Epithelial cell of esophagus (primary cell): ENCODE results near the gene ZCCHC24.

ENCODE experiments used
- DNase-seq: peaks from one replicate; pipeline ENCODE4 v3.0.0; 2010; ENCODE audit warnings: low read depth
- H3K4me3 ChIP-seq: 2 replicates; pipeline ENCODE4 v1.5.1; 2011; ENCODE audit warnings: mild to moderate bottlenecking, low read length, control low read depth
- TF ChIP-seq, protein P1 (sequence below): IDR thresholded peaks from 2 replicates; pipeline ENCODE4 v1.5.1; 2011; ENCODE audit warnings: low read depth, mild to moderate bottlenecking, low read length, control low read depth, inconsistent platforms; ENCODE audit not compliant: insufficient read depth; ENCODE audit errors: missing control alignments

The ZCCHC24 gene

GRCh38 chr10:79424221-79425073 is 21.0 kb downstream of the ZCCHC24 start:
- no peak for DNase-seq
- TF ChIP-seq, protein P1, sequence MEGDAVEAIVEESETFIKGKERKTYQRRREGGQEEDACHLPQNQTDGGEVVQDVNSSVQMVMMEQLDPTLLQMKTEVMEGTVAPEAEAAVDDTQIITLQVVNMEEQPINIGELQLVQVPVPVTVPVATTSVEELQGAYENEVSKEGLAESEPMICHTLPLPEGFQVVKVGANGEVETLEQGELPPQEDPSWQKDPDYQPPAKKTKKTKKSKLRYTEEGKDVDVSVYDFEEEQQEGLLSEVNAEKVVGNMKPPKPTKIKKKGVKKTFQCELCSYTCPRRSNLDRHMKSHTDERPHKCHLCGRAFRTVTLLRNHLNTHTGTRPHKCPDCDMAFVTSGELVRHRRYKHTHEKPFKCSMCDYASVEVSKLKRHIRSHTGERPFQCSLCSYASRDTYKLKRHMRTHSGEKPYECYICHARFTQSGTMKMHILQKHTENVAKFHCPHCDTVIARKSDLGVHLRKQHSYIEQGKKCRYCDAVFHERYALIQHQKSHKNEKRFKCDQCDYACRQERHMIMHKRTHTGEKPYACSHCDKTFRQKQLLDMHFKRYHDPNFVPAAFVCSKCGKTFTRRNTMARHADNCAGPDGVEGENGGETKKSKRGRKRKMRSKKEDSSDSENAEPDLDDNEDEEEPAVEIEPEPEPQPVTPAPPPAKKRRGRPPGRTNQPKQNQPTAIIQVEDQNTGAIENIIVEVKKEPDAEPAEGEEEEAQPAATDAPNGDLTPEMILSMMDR, result no peak
- H3K4me3 ChIP-seq, result no peak overlapping the region

DNA sequence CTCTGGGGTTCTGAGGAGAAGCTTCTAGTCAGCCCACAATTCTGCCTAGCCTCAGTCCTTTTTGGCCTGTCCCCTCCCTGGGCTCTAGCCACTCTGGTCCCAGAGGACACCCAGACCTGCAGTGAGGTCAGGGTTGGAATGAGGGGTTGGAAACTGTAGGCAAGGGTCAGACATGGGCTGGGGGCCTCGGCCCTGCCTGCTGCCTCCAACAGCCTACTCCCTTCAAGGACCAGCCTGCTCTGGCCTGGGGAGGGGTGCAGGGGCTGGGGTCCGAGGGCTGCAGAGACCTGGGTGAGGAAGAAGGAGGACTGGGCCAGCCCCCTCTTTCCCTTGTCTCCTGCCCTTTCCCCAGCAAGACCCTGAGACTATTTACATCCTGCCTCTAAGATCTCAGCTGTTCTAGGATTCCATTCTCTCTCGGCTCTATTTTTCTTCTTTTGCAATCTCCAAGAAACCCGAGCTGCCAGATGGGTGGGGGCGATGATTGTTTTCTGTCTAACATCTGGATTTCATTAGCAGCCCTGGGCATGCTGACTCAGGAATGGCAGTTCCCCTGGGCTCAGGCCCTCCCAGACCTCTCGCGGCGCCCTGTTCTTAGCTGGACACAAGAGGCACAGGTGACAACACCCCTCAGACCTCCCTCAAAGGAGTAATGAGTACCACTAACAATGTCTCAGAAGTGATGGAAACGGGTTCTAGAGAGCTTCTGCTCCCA is 23.1 kb downstream of the ZCCHC24 start:
- no peak for DNase-seq

GRCh38 chr10:79420974-79421688 is 24.3 kb downstream of the ZCCHC24 start:
- TF ChIP-seq, protein P1, result no peak

More for the DNA sequence above, 23.1 kb downstream of the ZCCHC24 start:
- no peak overlapping the region for H3K4me3 ChIP-seq
- TF ChIP-seq, protein P1, result no peak

DNA sequence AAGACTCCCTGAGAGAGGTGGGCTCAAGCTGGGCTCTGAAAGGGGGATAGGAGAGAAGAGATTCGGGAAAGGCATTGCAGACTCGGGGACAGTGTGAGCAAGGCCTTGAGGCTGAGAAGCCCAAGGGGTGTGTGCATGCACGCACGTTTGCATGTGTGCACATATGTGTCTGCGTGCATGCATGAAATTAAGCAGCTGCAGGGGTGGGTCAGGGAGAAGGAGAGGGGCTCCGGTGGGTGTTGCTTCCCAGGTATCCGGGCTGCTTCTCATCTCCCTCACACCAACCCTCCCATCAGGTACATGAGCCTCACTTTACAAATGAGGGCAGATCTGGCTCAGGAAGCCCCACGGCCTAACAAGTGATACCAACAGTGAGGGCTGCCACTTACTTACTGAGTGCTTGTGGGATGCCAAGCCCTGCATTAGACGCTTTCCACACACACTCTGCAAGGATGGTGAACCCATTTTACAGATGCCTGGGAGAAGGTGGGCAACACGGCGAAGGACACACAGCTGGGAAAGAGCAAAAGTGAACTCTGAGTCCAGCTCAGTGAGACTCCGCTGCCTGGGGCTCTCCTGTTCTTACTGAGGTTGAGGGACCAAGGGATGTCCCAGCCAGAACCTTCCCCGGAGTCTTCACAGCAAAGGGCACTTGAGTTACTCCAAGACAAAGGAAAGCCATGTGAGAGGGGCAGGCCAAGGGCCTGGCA is 26.4 kb downstream of the ZCCHC24 start:
- TF ChIP-seq, protein P1, result no peak
- H3K4me3 ChIP-seq, result no peak overlapping the region
- DNase-seq, result no peak

More at GRCh38 chr10:79420974-79421688, 24.3 kb downstream of the ZCCHC24 start:
- no peak for DNase-seq
- H3K4me3 ChIP-seq, result no peak overlapping the region

DNA sequence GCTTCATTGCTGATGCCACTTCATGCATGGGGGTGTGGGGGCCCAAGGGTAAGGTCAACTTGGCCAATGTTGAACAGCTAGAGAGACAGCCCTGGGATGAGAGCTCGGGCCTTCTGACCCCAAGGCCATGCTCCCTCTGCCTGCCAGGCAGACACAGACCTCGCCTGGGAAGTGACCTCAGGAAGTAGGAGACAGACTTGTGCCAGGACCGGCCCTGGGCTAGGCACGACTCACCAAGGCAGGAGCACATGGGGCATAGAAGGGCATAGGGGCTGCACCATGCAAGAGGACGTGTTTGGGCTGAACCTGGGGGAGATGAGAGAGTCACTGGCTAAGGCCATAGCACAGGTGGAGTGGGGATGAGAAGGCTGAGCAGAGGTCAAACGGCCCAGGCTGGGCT is 27.1 kb downstream of the ZCCHC24 start:
- no peak overlapping the region for H3K4me3 ChIP-seq
- TF ChIP-seq, protein P1, result no peak
- DNase-seq, result no peak

GRCh38 chr10:79417731-79418130 is 27.7 kb downstream of the ZCCHC24 start:
- H3K4me3 ChIP-seq, result no peak overlapping the region
- TF ChIP-seq, protein P1, result no peak
- DNase-seq, result no peak
